Endothelial cell of umbilical vein (primary cell): Measurements from ENCODE around the gene HHIPL2. TPM values are rescaled to one million over a fixed set of nuclear protein-coding genes. Genes with fewer than 3 reads are reported as not detected.

Experiments used
- BruUV-seq: library from RNA; stranded (reverse); fragments of 400-500 nt; replicated peaks from 2 replicates; lab custom pipeline; 2021; lab: Mats Ljungman, UMichigan
- CTCF ChIA-PET: fragments of 300-600, 350-600 bp; sonication (Branson Sonifier 250); formaldehyde crosslinking; loops from one replicate; lab custom pipeline; 2021; ENCODE audit warnings: antibody characterized with exemption, inconsistent platforms; lab: Charles Lee
- POLR2A ChIA-PET: fragments of 300-600, 350-600 bp; sonication (Branson Sonifier 250); formaldehyde crosslinking; loops from one replicate; lab custom pipeline; 2021; ENCODE audit warnings: antibody characterized with exemption, inconsistent platforms; lab: Charles Lee
- DNase-seq: peaks from one replicate; pipeline ENCODE4 v3.0.0-alpha.2; 2011; ENCODE audit warnings: low read depth, low spot score
- FAIRE-seq: peaks from 2 replicates; lab custom pipeline; 2011; peaks lifted over from hg19 to GRCh38; lab: Jason Lieb, UNC
- H2AFZ ChIP-seq: 2 replicates; pipeline ENCODE4 v1.6.0; 2012; ENCODE audit warnings: low read depth, low read length, control low read depth, inconsistent platforms
- H3K27ac ChIP-seq: 2 replicates; pipeline ENCODE4 v1.5.1; 2011; ENCODE audit warnings: low read depth, mild to moderate bottlenecking, control low read depth, low read length, moderate library complexity; ENCODE audit not compliant: insufficient read depth
- H3K27me3 ChIP-seq, 2 experiments: 2 replicates each; pipeline versions ENCODE4 v1.6.0 to v1.6.1; 2011; ENCODE audit warnings: low read length in 2 of 2, mixed read lengths in 1 of 2; ENCODE audit not compliant: control insufficient read depth in 2 of 2, insufficient read depth in 2 of 2
- H3K36me3 ChIP-seq, 2 experiments: 2 replicates in 1 of 2; 3 replicates in 1 of 2; pipeline ENCODE4 v1.5.1; 2011; ENCODE audit warnings: low read length in 2 of 2, mild to moderate bottlenecking in 1 of 2, moderate library complexity in 1 of 2; ENCODE audit not compliant: control insufficient read depth in 2 of 2, insufficient read depth in 2 of 2; ENCODE audit errors: extremely low read depth in 1 of 2
- H3K4me1 ChIP-seq: 3 replicates; pipeline ENCODE4 v1.5.1; 2011; ENCODE audit warnings: mild to moderate bottlenecking, low read length; ENCODE audit not compliant: control insufficient read depth, insufficient read depth; ENCODE audit errors: extremely low read depth
- H3K4me2 ChIP-seq: 2 replicates; pipeline ENCODE4 v1.6.1; 2011; ENCODE audit warnings: low read length, control low read depth, mixed read lengths; ENCODE audit not compliant: insufficient read depth
- H3K4me3 ChIP-seq, 3 experiments: fragments of 200-600 bp in 1 of 3; sonication (generic), shearing (Covaris generic) in 1 of 3; replicated peaks in 1 of 3; 2 replicates each; pipeline ENCODE4 v1.5.1; 2011 to 2016; ENCODE audit warnings: control low read depth in 3 of 3, low read length in 3 of 3, mild to moderate bottlenecking in 2 of 3, inconsistent platforms in 1 of 3, low read depth in 1 of 3, moderate library complexity in 1 of 3; ENCODE audit not compliant: insufficient read depth in 1 of 3
- H3K79me2 ChIP-seq: 2 replicates; pipeline ENCODE4 v1.6.0; 2012; ENCODE audit warnings: low read length, inconsistent platforms; ENCODE audit not compliant: control insufficient read depth, insufficient read depth
- H3K9ac ChIP-seq: replicated peaks from 2 replicates; pipeline ENCODE3; 2011; ENCODE audit warnings: low read length, control low read depth; ENCODE audit not compliant: insufficient read depth; ENCODE audit errors: extremely low read depth
- H3K9me1 ChIP-seq: replicated peaks from 3 replicates; pipeline ENCODE4 v1.6.0; 2011; ENCODE audit warnings: mild to moderate bottlenecking, low read length; ENCODE audit not compliant: control insufficient read depth, insufficient read depth; ENCODE audit errors: extremely low read depth
- H3K9me3 ChIP-seq: replicated peaks from 2 replicates; pipeline ENCODE4 v1.5.1; 2012; ENCODE audit warnings: low read length, inconsistent platforms; ENCODE audit not compliant: control insufficient read depth, insufficient read depth
- H4K20me1 ChIP-seq: replicated peaks from 2 replicates; pipeline ENCODE3; 2011; ENCODE audit warnings: mild to moderate bottlenecking, low read length; ENCODE audit not compliant: control insufficient read depth, insufficient read depth; ENCODE audit errors: extremely low read depth
- EZH2 ChIP-seq: IDR thresholded peaks from 2 replicates; pipeline ENCODE4 v1.6.1; 2012; ENCODE audit warnings: borderline replicate concordance, low read depth, mild to moderate bottlenecking, moderate library complexity, low read length, inconsistent platforms; ENCODE audit not compliant: severe bottlenecking
- FOS ChIP-seq: IDR thresholded peaks from 2 replicates; pipeline ENCODE4 v1.6.1; 2011; ENCODE audit warnings: mild to moderate bottlenecking, low read length, moderate library complexity, borderline replicate concordance; ENCODE audit not compliant: insufficient read depth
- GATA2 ChIP-seq: IDR thresholded peaks from 2 replicates; pipeline ENCODE4 v1.7.0; 2011; ENCODE audit warnings: low read depth, mild to moderate bottlenecking, moderate library complexity, mixed read lengths, low read length; ENCODE audit not compliant: insufficient read length, insufficient read depth
- JUN ChIP-seq: IDR thresholded peaks from 2 replicates; pipeline ENCODE4 v1.6.1; 2011; ENCODE audit warnings: borderline replicate concordance, low read depth; ENCODE audit not compliant: insufficient read length, insufficient read depth
- MYC ChIP-seq: IDR thresholded peaks from one replicate; pipeline ENCODE4 v1.6.1; 2011; ENCODE audit warnings: mild to moderate bottlenecking, low read depth, low read length
- POLR2A ChIP-seq: IDR thresholded peaks from 2 replicates; pipeline ENCODE4 v1.6.1; 2012; ENCODE audit warnings: low read depth, mild to moderate bottlenecking, control low read depth, low read length
- POLR2AphosphoS5 ChIP-seq: IDR thresholded peaks from 2 replicates; pipeline ENCODE4 v1.6.1; 2012; ENCODE audit warnings: low read depth, mild to moderate bottlenecking, control low read depth, low read length, moderate library complexity; ENCODE audit not compliant: insufficient read depth
- dilution Hi-C: fragments of 300-500 bp; cut with MboI; formaldehyde crosslinking; loops from one replicate; pipeline ENCODE4 v1.15.0; 2019; ENCODE audit warnings: low sequenced_read_pairs; ENCODE audit not compliant: extremely low pct_ligation_motif_present
- intact Hi-C: fragments of 100-400 bp; cut with micrococcal nuclease; formaldehyde crosslinking; loops from one replicate; pipeline ENCODE4 v1.10.0; 2022
- polyA plus RNA-seq, 4 experiments: library from polyadenylated mRNA; depleted of rRNA in 3 of 4; stranded (reverse) in 3 of 4; unstranded in 1 of 4; fragments of >200 nt; gene quantifications; 2 replicates each; pipeline versions ENCODE4 v1.2.1 to v1.2.3, GENCODE V29; 2011 to 2012; ENCODE audit warnings: missing spikeins in 1 of 4
- total RNA-seq: library from RNA; stranded (reverse); gene quantifications from 2 replicates; pipeline ENCODE4 v1.2.3, GENCODE V29; 2021
- TF ChIP-seq, protein P1 (sequence below): IDR thresholded peaks from 2 replicates; pipeline ENCODE4 v1.6.1; 2011; ENCODE audit not compliant: insufficient read depth, insufficient read length
- TF ChIP-seq, protein P2 (sequence below), 2 donors: IDR thresholded peaks; 1 replicate in 1 of 2; 2 replicates in 1 of 2; pipeline ENCODE4 v1.5.1; 2011; ENCODE audit warnings: low read length in 2 of 2, mild to moderate bottlenecking in 2 of 2, moderate library complexity in 2 of 2, control low read depth in 1 of 2, inconsistent platforms in 1 of 2, low read depth in 1 of 2; ENCODE audit not compliant: insufficient read depth in 1 of 2; ENCODE audit errors: extremely low read depth in 1 of 2

The HHIPL2 gene
- total and polyA plus RNA-seq, 2 donors (not counting 3 experiments of a cell fraction or from before 2014, with no cell fraction given), result 0.03 TPM; not detected in 1

DNA sequence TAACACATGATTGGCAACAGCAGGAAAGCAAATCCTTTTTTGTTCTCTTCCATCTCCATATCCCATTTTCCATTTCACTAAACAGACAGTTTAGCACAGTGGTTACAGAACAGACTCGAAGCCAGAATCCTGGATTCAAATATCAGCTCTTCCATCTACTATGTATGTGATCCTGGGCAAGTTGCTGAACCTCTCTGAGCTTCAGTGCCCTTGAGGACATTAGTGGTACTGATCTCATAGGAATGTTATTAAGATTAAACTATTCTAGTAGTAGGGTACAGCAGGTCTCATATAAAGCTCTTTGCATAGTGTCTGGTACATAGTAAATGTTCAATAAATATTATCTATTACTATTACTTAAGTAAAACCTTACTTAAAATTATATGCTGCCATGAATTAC is 13.8 kb upstream of the HHIPL2 start:
- dilution Hi-C loops (no loop called here), intact Hi-C loops (no loop called here)
- no peaks in the 10 kb centered on the region for H3K9me3 ChIP-seq
- H3K4me1 ChIP-seq, result no peaks in the 10 kb centered on the region
- no peak overlapping the region for H2AFZ ChIP-seq
- no peak overlapping the region for H3K4me2 ChIP-seq
- no peak overlapping the region for H3K27ac ChIP-seq
- H3K27me3 ChIP-seq, result no peaks in the 10 kb centered on the region
- FAIRE-seq (no peak), DNase-seq (no peak)
- no peak overlapping the region for H3K4me3 ChIP-seq
- ChIA-PET POLR2A (no interaction called here), CTCF (interaction anchor here (1.0 to 1.4 kb wide), 2 partner anchors 14 to 73 kb away, joined by 3 to 4 read pairs; no protein-coding TSS in a partner anchor)
- no peaks in the 10 kb centered on the region for H3K36me3 ChIP-seq
- H4K20me1 ChIP-seq, result no peaks in the 10 kb centered on the region
- TF ChIP-seq EZH2 (no peak), JUN (no peak), POLR2AphosphoS5 (no peak), POLR2A (no peak), GATA2 (no peak), FOS (no peak), MYC (no peak)
- TF ChIP-seq, protein P1, sequence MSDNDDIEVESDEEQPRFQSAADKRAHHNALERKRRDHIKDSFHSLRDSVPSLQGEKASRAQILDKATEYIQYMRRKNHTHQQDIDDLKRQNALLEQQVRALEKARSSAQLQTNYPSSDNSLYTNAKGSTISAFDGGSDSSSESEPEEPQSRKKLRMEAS, result no peak
- TF ChIP-seq, protein P2, sequence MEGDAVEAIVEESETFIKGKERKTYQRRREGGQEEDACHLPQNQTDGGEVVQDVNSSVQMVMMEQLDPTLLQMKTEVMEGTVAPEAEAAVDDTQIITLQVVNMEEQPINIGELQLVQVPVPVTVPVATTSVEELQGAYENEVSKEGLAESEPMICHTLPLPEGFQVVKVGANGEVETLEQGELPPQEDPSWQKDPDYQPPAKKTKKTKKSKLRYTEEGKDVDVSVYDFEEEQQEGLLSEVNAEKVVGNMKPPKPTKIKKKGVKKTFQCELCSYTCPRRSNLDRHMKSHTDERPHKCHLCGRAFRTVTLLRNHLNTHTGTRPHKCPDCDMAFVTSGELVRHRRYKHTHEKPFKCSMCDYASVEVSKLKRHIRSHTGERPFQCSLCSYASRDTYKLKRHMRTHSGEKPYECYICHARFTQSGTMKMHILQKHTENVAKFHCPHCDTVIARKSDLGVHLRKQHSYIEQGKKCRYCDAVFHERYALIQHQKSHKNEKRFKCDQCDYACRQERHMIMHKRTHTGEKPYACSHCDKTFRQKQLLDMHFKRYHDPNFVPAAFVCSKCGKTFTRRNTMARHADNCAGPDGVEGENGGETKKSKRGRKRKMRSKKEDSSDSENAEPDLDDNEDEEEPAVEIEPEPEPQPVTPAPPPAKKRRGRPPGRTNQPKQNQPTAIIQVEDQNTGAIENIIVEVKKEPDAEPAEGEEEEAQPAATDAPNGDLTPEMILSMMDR (IDR thresholded peaks at IDR 0.05; ENCODE audit: extremely low read depth in 1 of 2, insufficient read depth in 1 of 2, low read depth in 1 of 2, low read length in 2 of 2), result no peak
- no peaks in the 10 kb centered on the region for H3K9me1 ChIP-seq
- no TSS peak for BruUV-seq
- no peak overlapping the region for H3K9ac ChIP-seq
- no peaks in the 10 kb centered on the region for H3K79me2 ChIP-seq
